Liver (tissue), 3 donors: ENCODE data around the gene OR2A12.

ENCODE experiments used
- JUND ChIP-seq, 2 donors: IDR thresholded peaks; 2 replicates each; pipeline ENCODE4 v1.6.1; 2016; ENCODE audit warnings: antibody characterized with exemption in 2 of 2
- TF ChIP-seq, protein P1 (sequence below): fragments of 150-350 bp; IDR thresholded peaks from 2 replicates; pipeline ENCODE4 v1.5.1; 2017; ENCODE audit warnings: improper control_type of control experiment, low read depth, low read length; ENCODE audit not compliant: missing input control
- TF ChIP-seq, protein P2 (sequence below): IDR thresholded peaks from 2 replicates; pipeline ENCODE4 v1.6.1; 2016; ENCODE audit warnings: antibody characterized with exemption
- donor health status: healthy.
- donor health status: healthy.

DNA sequence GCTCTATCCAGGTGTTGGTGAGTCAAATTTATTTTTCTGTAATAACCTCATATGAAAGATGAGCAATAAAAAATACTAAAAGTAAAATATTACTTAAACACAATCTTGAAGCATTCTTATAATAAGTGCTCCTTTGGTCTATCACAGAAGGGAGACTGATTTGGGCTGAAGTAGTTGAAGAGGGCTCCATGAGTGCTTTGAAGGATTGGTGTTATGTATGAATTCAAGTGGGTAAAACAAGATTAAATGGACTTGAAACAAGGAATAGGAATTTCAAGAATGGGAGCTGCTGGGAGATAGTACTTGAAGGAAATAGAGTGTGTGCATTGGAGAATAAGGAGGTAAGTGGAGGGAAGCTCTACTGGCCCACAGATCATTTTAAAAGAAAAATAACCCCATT is 16.0 kb downstream of the OR2A12 start:
- TF ChIP-seq, protein P1, sequence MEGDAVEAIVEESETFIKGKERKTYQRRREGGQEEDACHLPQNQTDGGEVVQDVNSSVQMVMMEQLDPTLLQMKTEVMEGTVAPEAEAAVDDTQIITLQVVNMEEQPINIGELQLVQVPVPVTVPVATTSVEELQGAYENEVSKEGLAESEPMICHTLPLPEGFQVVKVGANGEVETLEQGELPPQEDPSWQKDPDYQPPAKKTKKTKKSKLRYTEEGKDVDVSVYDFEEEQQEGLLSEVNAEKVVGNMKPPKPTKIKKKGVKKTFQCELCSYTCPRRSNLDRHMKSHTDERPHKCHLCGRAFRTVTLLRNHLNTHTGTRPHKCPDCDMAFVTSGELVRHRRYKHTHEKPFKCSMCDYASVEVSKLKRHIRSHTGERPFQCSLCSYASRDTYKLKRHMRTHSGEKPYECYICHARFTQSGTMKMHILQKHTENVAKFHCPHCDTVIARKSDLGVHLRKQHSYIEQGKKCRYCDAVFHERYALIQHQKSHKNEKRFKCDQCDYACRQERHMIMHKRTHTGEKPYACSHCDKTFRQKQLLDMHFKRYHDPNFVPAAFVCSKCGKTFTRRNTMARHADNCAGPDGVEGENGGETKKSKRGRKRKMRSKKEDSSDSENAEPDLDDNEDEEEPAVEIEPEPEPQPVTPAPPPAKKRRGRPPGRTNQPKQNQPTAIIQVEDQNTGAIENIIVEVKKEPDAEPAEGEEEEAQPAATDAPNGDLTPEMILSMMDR = no peak
- TF ChIP-seq, protein P2, sequence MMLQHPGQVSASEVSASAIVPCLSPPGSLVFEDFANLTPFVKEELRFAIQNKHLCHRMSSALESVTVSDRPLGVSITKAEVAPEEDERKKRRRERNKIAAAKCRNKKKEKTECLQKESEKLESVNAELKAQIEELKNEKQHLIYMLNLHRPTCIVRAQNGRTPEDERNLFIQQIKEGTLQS = no peak
- no peak for TF ChIP-seq JUND (IDR thresholded peaks at IDR 0.05)
